Measurements from ENCODE around the gene REXO4.
"Not testable (repeated sequence)": the region's sequence is repeated elsewhere in the genome, so short reads cannot be mapped to it uniquely, and the experiment has no call there.

Gene REXO4

DNA sequence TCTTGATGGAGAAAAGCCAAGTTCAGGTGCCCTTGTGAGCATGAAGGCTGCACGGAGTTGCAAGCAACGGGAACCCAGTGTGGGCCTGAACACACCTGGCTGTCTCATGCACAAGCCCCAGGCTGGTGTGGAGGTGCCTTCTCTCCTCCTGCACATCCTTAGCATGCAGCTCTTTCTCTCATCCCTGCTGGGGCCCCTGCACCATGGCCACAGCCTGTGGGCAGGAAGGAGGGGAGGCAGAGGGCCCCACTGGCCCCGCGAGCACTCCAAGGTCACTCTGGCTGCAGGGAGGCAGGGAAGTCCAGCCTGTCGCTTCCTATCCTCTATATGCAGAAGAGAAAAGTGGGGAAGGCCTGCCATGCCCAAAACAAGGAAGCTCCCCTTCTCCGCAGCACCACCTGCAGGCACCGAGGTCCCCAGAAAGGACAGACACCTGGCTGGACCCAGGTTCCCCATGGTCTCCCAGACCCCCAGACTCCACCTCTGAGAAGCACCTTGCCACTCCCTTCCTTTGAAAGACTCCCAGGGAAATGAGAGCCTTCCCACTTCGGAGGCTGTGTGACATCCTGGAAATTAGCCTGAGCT is 23.0 kb downstream of the REXO4 start:
- DNase-seq (ENCODE audit: low read depth): no peak

DNA sequence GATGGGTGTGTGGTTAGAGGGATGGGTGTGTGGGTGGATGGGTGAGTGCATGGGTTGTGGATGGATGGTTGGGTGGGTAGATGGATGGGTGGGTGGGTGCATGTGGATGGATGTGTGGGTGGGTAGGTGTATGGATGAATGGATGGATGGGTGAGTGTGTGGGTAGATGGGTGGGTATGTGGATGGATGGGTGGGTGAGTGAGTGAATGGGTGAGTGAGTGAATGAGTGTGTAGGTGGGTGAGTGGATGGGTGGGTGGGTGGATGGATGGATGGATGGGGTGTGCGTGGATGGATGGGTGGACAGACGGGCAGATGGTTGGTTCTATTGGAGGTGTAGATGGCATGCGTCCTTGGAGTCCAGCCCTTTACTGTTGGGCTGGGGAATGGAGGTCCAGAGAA is 24.4 kb downstream of the REXO4 start:
- H3K4me3 ChIP-seq (ENCODE audit: low read depth, low read length): no peak overlapping the region
- no peak for DNase-seq (ENCODE audit: low read depth)

More for the DNA sequence above, 23.0 kb downstream of the REXO4 start:
- no peak overlapping the region for H3K4me3 ChIP-seq (ENCODE audit: low read depth, low read length)

- H3K4me3 ChIP-seq (ENCODE audit: low read depth, low read length); DNase-seq (ENCODE audit: low read depth): not testable (repeated sequence)
Measured at GRCh38 chr9:133392308-133392707, 25.5 kb downstream of the REXO4 start.

DNA sequence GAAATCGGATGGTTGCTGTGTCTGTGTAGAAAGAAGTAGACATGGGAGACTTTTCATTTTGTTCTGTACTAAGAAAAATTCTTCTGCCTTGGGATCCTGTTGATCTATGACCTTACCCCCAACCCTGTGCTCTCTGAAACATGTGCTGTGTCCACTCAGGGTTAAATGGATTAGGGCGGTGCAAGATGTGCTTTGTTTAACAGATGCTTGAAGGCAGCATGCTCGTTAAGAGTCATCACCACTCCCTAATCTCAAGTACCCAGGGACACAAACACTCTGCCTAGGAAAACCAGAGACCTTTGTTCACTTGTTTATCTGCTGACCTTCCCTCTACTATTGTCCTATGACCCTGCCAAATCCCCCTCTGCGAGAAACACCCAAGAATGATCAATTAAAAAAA is 26.4 kb downstream of the REXO4 start:
- DNase-seq (ENCODE audit: low read depth); H3K4me3 ChIP-seq (ENCODE audit: low read depth, low read length): not testable (repeated sequence)

DNA sequence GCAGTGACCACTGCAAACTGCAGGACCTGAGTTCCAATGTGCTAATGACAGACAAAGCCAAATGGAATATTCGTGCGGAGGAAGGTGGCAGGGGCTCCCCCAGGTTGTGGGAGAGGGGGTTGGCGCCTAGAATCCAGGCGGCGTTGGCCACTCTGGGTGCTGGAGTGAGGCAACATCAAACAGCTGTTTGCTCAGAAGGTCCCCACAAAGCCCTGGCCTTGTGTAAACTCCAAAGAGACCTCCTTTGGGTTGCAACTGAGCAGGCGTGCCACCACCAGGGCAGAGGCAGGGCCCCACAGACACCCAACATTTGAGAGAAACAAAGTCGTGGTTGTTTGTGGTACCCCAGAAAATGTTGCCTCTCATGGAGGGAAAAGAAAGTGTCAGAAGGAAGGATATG is 27.1 kb downstream of the REXO4 start:
- DNase-seq (ENCODE audit: low read depth): no peak
- no peak overlapping the region for H3K4me3 ChIP-seq (ENCODE audit: low read depth, low read length)

DNA sequence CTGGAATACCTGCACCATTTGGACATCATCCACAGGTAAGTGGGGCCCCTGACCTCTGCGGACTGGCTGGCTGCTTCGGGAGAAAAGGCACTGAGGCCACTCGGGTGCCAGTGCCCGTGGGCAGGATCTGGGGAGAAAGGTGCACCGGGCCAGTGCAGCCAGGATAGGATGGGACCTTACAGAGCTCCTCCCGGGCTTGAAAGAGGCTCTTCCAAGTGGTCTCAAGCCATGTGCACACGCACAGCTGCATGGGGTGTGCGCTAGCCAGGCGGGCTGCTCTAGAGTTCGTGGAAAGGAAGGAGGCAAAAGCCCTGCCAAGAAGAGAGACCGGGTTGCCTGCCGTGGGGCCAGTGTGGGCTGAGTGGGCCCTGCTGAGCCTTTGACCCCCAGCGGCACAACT is 28.2 kb downstream of the REXO4 start:
- no peak for DNase-seq (ENCODE audit: low read depth)
- no peak overlapping the region for H3K4me3 ChIP-seq (ENCODE audit: low read depth, low read length)

DNA sequence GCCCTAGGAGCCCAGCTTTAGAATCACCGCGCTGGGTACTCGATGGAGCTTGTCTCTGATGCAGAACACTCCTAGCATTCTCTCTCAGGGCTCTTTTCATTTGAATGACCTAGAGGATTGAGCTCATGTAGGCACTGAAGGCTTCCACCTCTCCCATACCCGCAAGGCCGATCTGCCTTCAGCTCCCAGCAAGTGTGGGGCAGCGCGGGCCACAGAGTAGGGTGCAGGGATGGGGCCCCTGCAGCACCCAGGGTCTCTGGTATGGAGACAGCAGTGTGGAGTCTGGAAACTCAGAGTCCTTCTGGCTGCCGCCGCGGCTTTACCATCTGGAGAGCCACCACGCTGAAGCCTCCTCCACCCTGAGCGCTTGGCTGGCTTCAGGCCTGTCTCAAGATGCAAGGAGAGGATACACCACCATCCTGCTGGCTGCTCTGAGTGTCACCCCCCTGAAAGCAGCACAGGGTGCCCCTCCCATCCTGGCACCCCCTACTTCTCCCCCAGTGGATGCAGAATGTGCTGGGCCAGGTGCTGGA is 28.7 kb downstream of the REXO4 start:
- no peak for DNase-seq (ENCODE audit: low read depth)
- H3K4me3 ChIP-seq (ENCODE audit: low read depth, low read length): no peak overlapping the region

- no peak for DNase-seq (ENCODE audit: low read depth)
- no peak overlapping the region for H3K4me3 ChIP-seq (ENCODE audit: low read depth, low read length)
Measured at GRCh38 chr9:133387680-133388079, 30.1 kb downstream of the REXO4 start.

DNA sequence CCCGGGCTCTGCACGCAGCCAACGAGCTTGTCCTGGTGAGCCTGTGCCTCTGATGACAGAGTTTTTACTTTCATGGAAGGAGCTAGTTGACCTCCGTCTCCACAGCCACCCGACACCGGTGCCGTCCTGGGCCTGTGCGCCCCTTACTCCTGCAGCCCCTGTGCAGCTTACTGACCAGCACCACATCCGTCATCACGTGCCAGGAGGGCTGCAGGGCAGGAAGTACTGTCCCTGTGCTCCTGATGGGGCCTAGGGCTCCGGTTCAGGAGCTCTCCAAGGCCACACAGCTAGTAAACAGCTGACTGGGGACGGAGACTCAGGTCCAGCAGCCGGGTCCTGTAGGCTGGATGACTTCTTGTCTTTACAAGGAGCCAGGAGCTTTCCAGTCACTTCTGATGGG is 31.5 kb downstream of the REXO4 start:
- DNase-seq (ENCODE audit: low read depth): no peak
- H3K4me3 ChIP-seq (ENCODE audit: low read depth, low read length): no peak overlapping the region

DNA sequence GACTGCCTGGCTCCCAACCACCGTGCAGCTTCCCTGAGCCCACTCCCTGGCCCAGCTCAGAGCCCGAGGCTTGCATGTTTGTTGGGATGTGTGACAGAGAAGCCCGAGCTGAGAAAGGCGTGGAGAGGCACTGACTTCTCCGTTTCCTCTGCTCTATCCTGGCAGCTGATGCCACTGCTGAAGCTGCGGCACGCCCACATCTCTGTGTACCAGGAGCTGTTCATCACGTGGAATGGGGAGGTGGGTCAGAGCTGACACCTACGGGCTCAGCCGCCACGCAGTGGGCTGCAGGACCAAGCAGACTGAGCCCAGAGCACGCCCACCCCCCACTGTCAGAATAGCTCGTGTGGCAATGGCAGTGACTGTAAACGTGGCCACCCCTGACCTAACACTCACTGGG is 32.4 kb downstream of the REXO4 start:
- no peak overlapping the region for H3K4me3 ChIP-seq (ENCODE audit: low read depth, low read length)
- no peak for DNase-seq (ENCODE audit: low read depth)

DNA sequence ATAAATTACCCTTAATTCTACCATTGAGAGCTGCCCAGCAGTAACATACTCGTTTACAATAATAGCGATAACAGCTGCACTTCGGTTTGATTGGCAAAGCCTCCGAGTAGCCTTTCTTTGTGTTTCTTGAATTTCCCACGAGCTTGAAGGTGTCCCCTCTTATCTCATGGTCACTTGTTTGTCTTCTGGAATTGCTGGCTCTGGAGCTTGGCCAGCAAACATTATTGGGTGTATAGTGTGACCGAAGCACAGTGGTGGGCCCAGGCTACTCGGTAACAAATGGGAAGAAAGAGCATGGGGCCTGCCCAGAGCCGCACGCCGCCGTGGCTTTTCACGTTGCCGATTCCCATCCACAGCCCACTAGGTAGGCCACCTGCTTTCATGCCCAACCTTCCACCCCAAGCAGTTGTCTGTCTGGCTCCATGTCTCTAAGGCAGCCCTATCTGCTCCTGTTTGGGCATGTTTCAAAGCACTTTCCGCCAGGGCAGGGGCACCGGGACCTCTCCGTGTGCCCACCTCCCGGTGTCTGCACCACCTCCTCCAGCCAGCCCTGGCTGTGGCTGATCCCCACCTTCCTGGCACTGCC is 33.0 kb downstream of the REXO4 start:
- DNase-seq (ENCODE audit: low read depth): no peak
- no peak overlapping the region for H3K4me3 ChIP-seq (ENCODE audit: low read depth, low read length)

- no peak for DNase-seq (ENCODE audit: low read depth)
Measured at GRCh38 chr9:133383438-133383837, 34.4 kb downstream of the REXO4 start.

GRCh38 chr9:133382507-133383141 is 35.2 kb downstream of the REXO4 start:
- no peak overlapping the region for H3K4me3 ChIP-seq (ENCODE audit: low read depth, low read length)
- DNase-seq (ENCODE audit: low read depth): no peak

More at GRCh38 chr9:133383438-133383837, 34.4 kb downstream of the REXO4 start:
- no peak overlapping the region for H3K4me3 ChIP-seq (ENCODE audit: low read depth, low read length)

DNA sequence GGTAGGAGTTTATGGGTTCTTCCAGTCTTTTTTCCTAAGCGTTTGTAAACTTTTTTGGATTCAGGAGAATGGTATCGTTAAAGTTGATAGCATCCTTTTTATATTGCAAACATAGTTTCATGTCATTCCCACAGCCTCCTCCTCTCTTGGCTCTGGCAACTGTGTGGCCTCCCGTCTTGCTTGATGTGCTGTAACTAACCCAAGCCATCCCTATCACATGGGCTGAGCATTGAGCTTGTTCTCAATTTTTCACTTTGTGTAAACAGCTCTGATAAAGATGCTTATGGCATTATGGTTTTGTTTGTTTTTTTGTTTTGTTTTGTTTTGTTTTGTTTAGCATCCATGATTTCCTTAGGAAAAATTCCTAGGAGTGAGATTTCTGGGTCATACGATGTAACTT is 37.1 kb downstream of the REXO4 start:
- no peak overlapping the region for H3K4me3 ChIP-seq (ENCODE audit: low read depth, low read length)
- no peak for DNase-seq (ENCODE audit: low read depth)

DNA sequence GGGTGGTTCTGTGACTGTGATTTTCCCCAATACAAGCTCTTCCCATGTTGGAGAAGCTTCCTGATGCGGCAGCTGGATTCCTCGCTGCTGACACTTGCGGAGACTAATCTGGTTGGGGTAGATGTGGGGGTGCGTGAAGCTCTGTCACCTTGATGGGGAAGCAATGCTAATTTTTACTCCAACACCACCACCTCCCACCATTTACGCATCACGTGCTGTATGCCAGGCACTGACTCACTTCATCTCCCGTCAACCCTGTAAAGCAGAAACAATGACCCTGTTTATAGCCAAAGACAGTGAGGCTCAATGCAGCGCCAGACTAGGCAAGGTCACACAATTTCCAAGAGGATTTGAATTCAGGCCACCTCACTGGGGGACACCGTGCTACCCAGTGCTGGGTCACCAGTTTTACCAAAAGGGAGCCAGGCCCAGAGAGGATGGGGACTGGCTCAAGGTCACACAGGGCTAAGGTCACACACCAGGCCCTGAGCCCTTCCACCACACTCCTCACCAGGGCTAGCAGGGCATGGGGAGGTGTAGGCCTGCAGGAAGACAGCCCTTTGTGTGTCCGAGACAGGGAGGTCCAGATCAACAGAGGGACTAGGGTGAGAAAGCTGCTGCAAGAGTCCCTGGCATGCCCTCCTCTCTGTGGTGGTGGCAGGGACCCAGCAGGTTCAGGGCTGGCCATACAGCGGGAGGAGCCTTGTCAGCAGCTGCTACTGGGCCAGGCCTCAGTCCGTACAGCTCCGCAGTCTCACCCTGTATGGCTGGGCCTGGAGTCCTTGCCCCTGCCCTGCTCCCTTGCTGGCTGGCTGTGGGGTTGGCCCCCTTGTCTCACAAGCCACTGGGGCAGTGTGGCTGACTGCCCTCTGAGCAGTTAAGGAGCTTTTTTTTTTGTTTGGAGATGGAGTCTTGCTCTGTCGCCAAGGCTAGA is 38.4 kb downstream of the REXO4 start:
- no peak for DNase-seq (ENCODE audit: low read depth)
- no peak overlapping the region for H3K4me3 ChIP-seq (ENCODE audit: low read depth, low read length)

DNA sequence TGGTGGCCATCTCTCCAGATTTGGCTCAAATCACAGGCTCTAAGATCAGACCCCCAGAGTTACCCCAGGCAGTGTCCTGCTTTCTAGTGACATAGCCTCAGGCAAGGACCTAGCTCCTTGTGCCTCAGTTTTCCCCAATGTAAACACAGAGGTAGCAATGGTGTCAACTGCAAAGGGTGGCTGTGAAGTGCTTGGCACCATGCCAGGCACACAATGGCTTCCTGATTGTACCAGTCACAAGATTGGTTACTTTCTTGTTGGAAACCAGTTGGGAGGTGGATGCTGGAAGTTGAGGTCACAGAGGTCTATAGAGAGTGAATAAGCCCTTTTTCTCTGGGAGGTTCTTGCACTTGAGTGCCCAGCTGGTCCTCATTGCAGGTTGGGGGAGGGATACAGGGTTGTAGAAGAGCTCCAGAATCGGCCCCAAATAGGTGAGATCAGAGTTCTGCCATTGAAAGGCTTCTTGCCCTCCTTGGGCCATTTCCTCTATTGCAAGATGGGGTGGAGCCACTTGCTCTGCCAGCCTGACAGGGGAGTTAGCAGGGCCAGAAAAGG is 39.3 kb downstream of the REXO4 start:
- H3K4me3 ChIP-seq (ENCODE audit: low read depth, low read length): no peak overlapping the region
- no peak for DNase-seq (ENCODE audit: low read depth)

DNA sequence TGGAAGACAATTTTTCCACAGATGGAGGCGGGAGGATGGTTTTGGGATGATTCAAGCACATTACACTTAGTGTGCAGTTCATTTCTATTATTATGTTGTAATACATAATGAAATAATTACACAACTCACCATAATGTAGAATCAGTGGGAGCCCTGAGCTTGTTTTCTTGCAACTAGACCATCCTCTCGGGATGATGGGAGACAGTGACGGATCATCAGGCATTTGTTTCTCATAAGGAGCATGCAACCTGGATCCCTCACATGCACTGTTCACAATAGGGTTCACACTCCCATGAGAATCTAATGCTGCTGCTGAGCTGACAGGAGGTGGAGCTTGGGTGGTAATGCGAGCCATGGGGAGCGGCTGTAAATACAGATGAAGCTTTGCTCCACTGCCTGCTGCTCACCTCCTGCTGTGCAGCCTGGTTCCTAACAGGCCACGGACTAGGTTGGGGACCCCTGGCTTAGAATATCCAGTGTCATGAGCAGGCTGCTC is 40.0 kb downstream of the REXO4 start:
- no peak for DNase-seq (ENCODE audit: low read depth)
- H3K4me3 ChIP-seq (ENCODE audit: low read depth, low read length): no peak overlapping the region

GRCh38 chr9:133377280-133377679 is 40.5 kb downstream of the REXO4 start:
- H3K4me3 ChIP-seq (ENCODE audit: low read depth, low read length): not testable (repeated sequence)

More at GRCh38 chr9:133377280-133377679, 40.5 kb downstream of the REXO4 start:
- not testable (repeated sequence) for DNase-seq (ENCODE audit: low read depth)

All from skeletal muscle cell (primary cell).